ENCODE results near the gene MRPL27.

MRPL27 gene

GRCh38 chr17:50344731-50345365 lies 28.1 kb downstream of the MRPL27 start:
- peak; percentile 60 for DNase-seq

- peak; percentile 29 for DNase-seq
These were observed 33.6 kb downstream of the MRPL27 start for GRCh38 chr17:50339381-50339780.

GRCh38 chr17:50338645-50339044 lies 34.3 kb downstream of the MRPL27 start:
- DNase-seq = no peak

GRCh38 chr17:50337956-50338355 lies 35.0 kb downstream of the MRPL27 start:
- DNase-seq = peak; percentile 54

GRCh38 chr17:50333291-50334057 lies 39.5 kb downstream of the MRPL27 start:
- DNase-seq = peak; percentile 54

- peak; percentile 37 for DNase-seq
These were observed 40.8 kb downstream of the MRPL27 start for GRCh38 chr17:50332196-50332595.

- DNase-seq = peak; percentile 57
These were observed 41.7 kb downstream of the MRPL27 start for GRCh38 chr17:50331085-50331791.

GRCh38 chr17:50330151-50330775 lies 42.7 kb downstream of the MRPL27 start:
- peak; percentile 50 for DNase-seq

- peak; percentile 47 for DNase-seq
These were observed 43.3 kb downstream of the MRPL27 start for GRCh38 chr17:50329716-50330115.

- DNase-seq = peak; percentile 50
These were observed 44.3 kb downstream of the MRPL27 start for GRCh38 chr17:50328363-50329325.

- peak; percentile 56 for DNase-seq
These were observed 46.1 kb downstream of the MRPL27 start for GRCh38 chr17:50326831-50327364.

GRCh38 chr17:50325906-50326305 lies 47.1 kb downstream of the MRPL27 start:
- DNase-seq = peak; percentile 47

GRCh38 chr17:50323060-50323459 lies 49.9 kb downstream of the MRPL27 start:
- no peak for DNase-seq

GRCh38 chr17:50322271-50322670 lies 50.7 kb downstream of the MRPL27 start:
- DNase-seq = no peak

- no peak for DNase-seq
These were observed 53.5 kb downstream of the MRPL27 start for GRCh38 chr17:50319306-50320004.

- DNase-seq = no peak
These were observed 54.3 kb downstream of the MRPL27 start for GRCh38 chr17:50318501-50319285.

Measured in activated CD8-positive, alpha-beta memory T cell treated with anti-CD3 and anti-CD28 coated beads, Interleukin-2, amount 50 U/mL, for 48 hours (primary cell).